Sigmoid colon (tissue), 4 donors: ENCODE results near the gene IGFBP3.

Experiments
- CTCF ChIP-seq, 4 experiments: fragments of 450-650 bp in 3 of 4; fragments of 200-600 bp in 1 of 4; IDR thresholded peaks; one replicate each; pipeline ENCODE4 v1.5.1; 2016 to 2019; ENCODE audit warnings: antibody characterized with exemption in 4 of 4, mild to moderate bottlenecking in 3 of 4, moderate library complexity in 2 of 4
- EP300 ChIP-seq, 4 donors: sonication (generic); formaldehyde crosslinking; IDR thresholded peaks; one replicate each; pipeline ENCODE4 v1.6.1; 2017; ENCODE audit warnings: antibody characterized with exemption in 4 of 4
- POLR2A ChIP-seq, 2 donors: fragments of 450-650 bp; IDR thresholded peaks; one replicate each; pipeline ENCODE4 v1.6.1; 2016; ENCODE audit warnings: antibody characterized with exemption in 2 of 2, mild to moderate bottlenecking in 2 of 2, moderate library complexity in 2 of 2

GRCh38 chr7:45909561-45909960 lies 11.5 kb downstream of the IGFBP3 start:
- no peak for TF ChIP-seq CTCF (IDR thresholded peaks at IDR 0.05)
- TF ChIP-seq POLR2A (IDR thresholded peaks at IDR 0.05) = no peak
- no peak for TF ChIP-seq EP300 (IDR thresholded peaks at IDR 0.05)
